CD4-positive, alpha-beta T cell treated with Interleukin-17A for 4 hours (primary cell): ENCODE measurements around the gene SCAMP5.

Experiments
- DNase-seq: peaks from one replicate; pipeline ENCODE4 v3.0.0-alpha.2; 2020; ENCODE audit warnings: mixed read lengths

SCAMP5 gene

GRCh38 chr15:75023872-75024636, 28.7 kb downstream of the SCAMP5 start:
- peak; percentile 14 for DNase-seq

- DNase-seq = no peak
Observed at GRCh38 chr15:75025107-75025506, 29.7 kb downstream of the SCAMP5 start.

- DNase-seq = no peak
Observed at GRCh38 chr15:75025548-75026260, 30.3 kb downstream of the SCAMP5 start.

GRCh38 chr15:75027551-75027950, 32.2 kb downstream of the SCAMP5 start:
- no peak for DNase-seq

GRCh38 chr15:75028991-75029377, 33.6 kb downstream of the SCAMP5 start:
- DNase-seq = no peak

- peak; percentile 94 for DNase-seq
Observed at GRCh38 chr15:75029378-75030022, 34.1 kb downstream of the SCAMP5 start.

- no peak for DNase-seq
Observed at GRCh38 chr15:75030023-75030413, 34.7 kb downstream of the SCAMP5 start.

GRCh38 chr15:75030424-75030823, 35.1 kb downstream of the SCAMP5 start:
- no peak for DNase-seq

GRCh38 chr15:75031848-75032247, 36.5 kb downstream of the SCAMP5 start:
- no peak for DNase-seq

- no peak for DNase-seq
Observed at GRCh38 chr15:75032395-75032794, 37.0 kb downstream of the SCAMP5 start.

- no peak for DNase-seq
Observed at GRCh38 chr15:75033809-75034208, 38.4 kb downstream of the SCAMP5 start.

GRCh38 chr15:75034615-75035014, 39.3 kb downstream of the SCAMP5 start:
- no peak for DNase-seq

GRCh38 chr15:75036212-75036616, 40.9 kb downstream of the SCAMP5 start:
- DNase-seq = no peak

GRCh38 chr15:75037685-75038084, 42.3 kb downstream of the SCAMP5 start:
- DNase-seq = no peak

- DNase-seq = no peak
Observed at GRCh38 chr15:75038231-75038630, 42.9 kb downstream of the SCAMP5 start.

GRCh38 chr15:75042730-75043508, 47.6 kb downstream of the SCAMP5 start:
- peak; percentile 58 for DNase-seq

- DNase-seq = peak; percentile 15
Observed at GRCh38 chr15:75043509-75044257, 48.3 kb downstream of the SCAMP5 start.

- DNase-seq = no peak
Observed at GRCh38 chr15:75044258-75044878, 49.0 kb downstream of the SCAMP5 start.

GRCh38 chr15:75045332-75046015, 50.1 kb downstream of the SCAMP5 start:
- no peak for DNase-seq

- no peak for DNase-seq
Observed at GRCh38 chr15:75048394-75048793, 53.0 kb downstream of the SCAMP5 start.

GRCh38 chr15:75049392-75049791, 54.0 kb downstream of the SCAMP5 start:
- no peak for DNase-seq
